BJ (cell line): ENCODE results near the gene ELOVL5. TPM values are rescaled to one million over a fixed set of nuclear protein-coding genes. Genes with fewer than 3 reads are reported as not detected.

Source experiments
- CTCF ChIA-PET: fragments of 350-600 bp; formaldehyde crosslinking; extraction: SDS; loops from one replicate; lab custom pipeline; 2021; ENCODE audit warnings: antibody characterized with exemption, inconsistent platforms; lab: Yijun Ruan, JAX
- POLR2A ChIA-PET: fragments of 300-600 bp; sonication (Branson Sonifier 250); formaldehyde crosslinking; extraction: SDS; loops from one replicate; lab custom pipeline; 2021; ENCODE audit warnings: antibody characterized with exemption; lab: Charles Lee
- DNase-seq: peaks from one replicate; pipeline ENCODE4 v3.0.0-alpha.2; 2011; ENCODE audit warnings: low read depth
- H3K27me3 ChIP-seq: 2 replicates; pipeline ENCODE4 v1.6.0; 2011; ENCODE audit warnings: low read length; ENCODE audit not compliant: control insufficient read depth, insufficient read depth
- H3K36me3 ChIP-seq: 2 replicates; pipeline ENCODE4 v1.5.1; 2011; ENCODE audit warnings: low read length; ENCODE audit not compliant: control insufficient read depth, insufficient read depth
- H3K4me3 ChIP-seq: 2 replicates; pipeline ENCODE4 v1.5.1; 2011; ENCODE audit warnings: low read depth, mild to moderate bottlenecking, control low read depth, low read length
- CTCF ChIP-seq: IDR thresholded peaks from 2 replicates; pipeline ENCODE4 v1.5.1; 2011; ENCODE audit warnings: low read depth, mild to moderate bottlenecking, control low read depth, inconsistent platforms, low read length, moderate library complexity; ENCODE audit not compliant: insufficient read depth
- polyA plus RNA-seq: library from polyadenylated mRNA; depleted of rRNA; stranded (reverse); fragments of >200 nt; gene quantifications from 2 replicates; pipeline ENCODE4 v1.2.3, GENCODE V29; 2011

ELOVL5 gene
- polyA plus RNA-seq, 1 experiment: 88.5 TPM

- DNase-seq: no peak
- Histone ChIP-seq H3K4me3 (no peak overlapping the region), H3K27me3 (no peaks in the 10 kb centered on the region), H3K36me3 (no peaks in the 10 kb centered on the region)
- ChIA-PET CTCF (no interaction called here), POLR2A (interaction anchor here (0.8 kb wide), 1 partner anchor 75 kb away, joined by 3 read pairs; no protein-coding TSS in a partner anchor)
- TF ChIP-seq CTCF: no peak
These were observed 28.0 kb upstream of the ELOVL5 start for GRCh38 chr6:53376661-53377226.

- ChIA-PET CTCF (no interaction called here), POLR2A (no interaction called here)
- no peak for TF ChIP-seq CTCF
- no peak for DNase-seq
- H3K4me3 ChIP-seq: no peak overlapping the region
- no peaks in the 10 kb centered on the region for H3K36me3 ChIP-seq
- no peaks in the 10 kb centered on the region for H3K27me3 ChIP-seq
These were observed 27.1 kb upstream of the ELOVL5 start for GRCh38 chr6:53375847-53376246.

GRCh38 chr6:53373638-53374037 is 24.9 kb upstream of the ELOVL5 start:
- Histone ChIP-seq H3K4me3 (no peak overlapping the region), H3K27me3 (no peaks in the 10 kb centered on the region), H3K36me3 (no peaks in the 10 kb centered on the region)
- ChIA-PET POLR2A (no interaction called here), CTCF (interaction anchor here (0.7 kb wide), 1 partner anchor 493 kb away, joined by 3 read pairs; no protein-coding TSS in a partner anchor)
- DNase-seq: no peak
- no peak for TF ChIP-seq CTCF

GRCh38 chr6:53369876-53370515 is 21.2 kb upstream of the ELOVL5 start:
- H3K4me3 ChIP-seq: no peak overlapping the region
- POLR2A ChIA-PET: no interaction called here
- no peak for TF ChIP-seq CTCF
- H3K36me3 ChIP-seq: no peaks in the 10 kb centered on the region
- CTCF ChIA-PET: no interaction called here
- H3K27me3 ChIP-seq: no peaks in the 10 kb centered on the region
- DNase-seq: no peak

- Histone ChIP-seq H3K36me3 (no peaks in the 10 kb centered on the region), H3K4me3 (no peak overlapping the region), H3K27me3 (no peaks in the 10 kb centered on the region)
- ChIA-PET CTCF (no interaction called here), POLR2A (no interaction called here)
- no peak for TF ChIP-seq CTCF
- no peak for DNase-seq
These were observed 20.3 kb upstream of the ELOVL5 start for GRCh38 chr6:53369051-53369450.
